Ovary (tissue), 3 donors: Measurements from ENCODE around the gene CACNB2.

Experiments used
- POLR2A ChIP-seq: fragments of 450-650 bp; IDR thresholded peaks from one replicate; pipeline ENCODE4 v1.6.1; 2017; ENCODE audit warnings: antibody characterized with exemption, mild to moderate bottlenecking, moderate library complexity
- TF ChIP-seq, protein P1 (sequence below), 3 donors: fragments of 450-650 bp in 2 of 3; fragments of 200-600 bp in 1 of 3; IDR thresholded peaks; one replicate each; pipeline versions ENCODE4 v1.5.1 to v1.8.0; 2016 to 2022; ENCODE audit warnings: antibody characterized with exemption in 3 of 3, mild to moderate bottlenecking in 1 of 3
- donor health status: DM: no; HTN: no; CAD: no.

DNA sequence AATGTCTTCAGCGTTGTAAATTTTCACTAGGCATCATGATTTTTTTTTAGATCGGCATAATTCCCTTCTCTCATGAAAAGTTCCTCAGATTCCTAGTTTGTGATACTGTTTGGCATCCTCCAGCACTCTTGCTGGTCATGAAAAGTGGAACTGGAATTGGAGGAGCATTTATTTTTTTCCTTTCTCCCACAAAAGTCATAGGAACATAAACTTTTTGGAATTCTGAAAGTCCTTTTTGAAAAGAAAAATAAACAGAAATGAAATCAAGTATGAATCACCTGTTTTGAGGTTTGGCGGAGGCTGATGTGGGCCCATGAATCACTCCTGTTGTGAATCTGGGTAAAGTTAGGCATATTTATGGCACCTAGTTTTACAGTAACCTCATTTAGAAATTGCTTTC is 17.7 kb downstream of the CACNB2 start:
- TF ChIP-seq, protein P1, sequence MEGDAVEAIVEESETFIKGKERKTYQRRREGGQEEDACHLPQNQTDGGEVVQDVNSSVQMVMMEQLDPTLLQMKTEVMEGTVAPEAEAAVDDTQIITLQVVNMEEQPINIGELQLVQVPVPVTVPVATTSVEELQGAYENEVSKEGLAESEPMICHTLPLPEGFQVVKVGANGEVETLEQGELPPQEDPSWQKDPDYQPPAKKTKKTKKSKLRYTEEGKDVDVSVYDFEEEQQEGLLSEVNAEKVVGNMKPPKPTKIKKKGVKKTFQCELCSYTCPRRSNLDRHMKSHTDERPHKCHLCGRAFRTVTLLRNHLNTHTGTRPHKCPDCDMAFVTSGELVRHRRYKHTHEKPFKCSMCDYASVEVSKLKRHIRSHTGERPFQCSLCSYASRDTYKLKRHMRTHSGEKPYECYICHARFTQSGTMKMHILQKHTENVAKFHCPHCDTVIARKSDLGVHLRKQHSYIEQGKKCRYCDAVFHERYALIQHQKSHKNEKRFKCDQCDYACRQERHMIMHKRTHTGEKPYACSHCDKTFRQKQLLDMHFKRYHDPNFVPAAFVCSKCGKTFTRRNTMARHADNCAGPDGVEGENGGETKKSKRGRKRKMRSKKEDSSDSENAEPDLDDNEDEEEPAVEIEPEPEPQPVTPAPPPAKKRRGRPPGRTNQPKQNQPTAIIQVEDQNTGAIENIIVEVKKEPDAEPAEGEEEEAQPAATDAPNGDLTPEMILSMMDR (IDR thresholded peaks at IDR 0.05): no peak
- TF ChIP-seq POLR2A: no peak
